HCT116 (cell line): ENCODE data around the gene TMA7B. TPM values are rescaled to one million over a fixed set of nuclear protein-coding genes. Genes with fewer than 3 reads are reported as not detected.

ENCODE experiments used
- ATAC-seq: fragments of 200-7000 bp; cut with Tn5 transposase; 2 replicates; pipeline ENCODE4 v1.9.1; 2020; ENCODE audit warnings: mild to moderate bottlenecking, moderate library complexity
- BruUV-seq: library from RNA; stranded (reverse); fragments of 400-500 nt; replicated peaks from 2 replicates; lab custom pipeline; 2021; lab: Mats Ljungman, UMichigan
- CTCF ChIA-PET: fragments of 300-600 bp; sonication (Branson Sonifier 250); formaldehyde crosslinking; loops from one replicate; lab custom pipeline; 2021; ENCODE audit warnings: antibody characterized with exemption; lab: Charles Lee
- POLR2A ChIA-PET: fragments of 300-600, 350-600 bp; sonication (Branson Sonifier 250); formaldehyde crosslinking; loops from one replicate; lab custom pipeline; 2021; ENCODE audit warnings: antibody characterized with exemption; lab: Charles Lee
- RAD21 ChIA-PET, 2 experiments: fragments of 300-600 bp; sonication (Branson Sonifier 250); formaldehyde crosslinking; loops; one replicate each; lab custom pipeline; 2023; ENCODE audit warnings: low total read pairs in 2 of 2; ENCODE audit not compliant: uncharacterized antibody in 2 of 2, unreplicated experiment in 2 of 2, low non-redundant PET in 1 of 2; lab: Charles Lee
- DNase-seq: peaks from one replicate; pipeline ENCODE4 v3.0.0-alpha.2; 2010; ENCODE audit warnings: low read depth, low spot score
- H2AFZ ChIP-seq: fragments of 200-600 bp; shearing (Covaris generic), sonication (generic); 2 replicates; pipeline ENCODE4 v1.6.1; 2017; ENCODE audit warnings: low read depth, mixed run types, mixed read lengths, antibody characterized with exemption, low read length; ENCODE audit not compliant: poor library complexity, severe bottlenecking
- H3K27ac ChIP-seq: 2 replicates; pipeline ENCODE4 v1.5.1; 2012; ENCODE audit warnings: low read depth, low read length
- H3K27me3 ChIP-seq: fragments of 200-600 bp; sonication (generic); 2 replicates; pipeline ENCODE4 v1.6.1; 2016; ENCODE audit warnings: mixed run types, low read length, mixed read lengths; ENCODE audit not compliant: insufficient read depth
- H3K36me3 ChIP-seq, 2 experiments: fragments of 200-500 bp in 1 of 2; fragments of 200-600 bp in 1 of 2; sonication (Bioruptor generic) in 1 of 2; sonication (generic) in 1 of 2; 2 replicates each; pipeline versions ENCODE4 v1.5.1 to v1.6.1; 2014 to 2016; ENCODE audit warnings: low read length in 2 of 2, inconsistent platforms in 1 of 2, mixed read lengths in 1 of 2, mixed run types in 1 of 2; ENCODE audit not compliant: insufficient read depth in 2 of 2, control insufficient read depth in 1 of 2
- H3K4me1 ChIP-seq, 2 experiments: fragments of 200-600 bp in 1 of 2; sonication (generic) in 1 of 2; 2 replicates each; pipeline versions ENCODE4 v1.5.1 to v1.6.1; 2012 to 2017; ENCODE audit warnings: low read length in 2 of 2, inconsistent platforms in 1 of 2, mild to moderate bottlenecking in 1 of 2, mixed read lengths in 1 of 2, mixed run types in 1 of 2, moderate library complexity in 1 of 2; ENCODE audit not compliant: insufficient read depth in 2 of 2, control insufficient read depth in 1 of 2
- H3K4me2 ChIP-seq: fragments of 200-600 bp; sonication (generic); 2 replicates; pipeline ENCODE4 v1.6.1; 2017; ENCODE audit warnings: mixed run types, low read length, mixed read lengths
- H3K4me3 ChIP-seq, 2 experiments: fragments of 200-600 bp in 1 of 2; sonication (generic) in 1 of 2; replicated peaks in 1 of 2; 2 replicates each; pipeline ENCODE4 v1.5.1; 2011 to 2016; ENCODE audit warnings: low read length in 2 of 2, control low read depth in 1 of 2, low read depth in 1 of 2, mild to moderate bottlenecking in 1 of 2, mixed read lengths in 1 of 2, mixed run types in 1 of 2
- H3K79me2 ChIP-seq: fragments of 200-600 bp; sonication (generic); 2 replicates; pipeline ENCODE4 v1.6.1; 2017; ENCODE audit warnings: mild to moderate bottlenecking, mixed run types, low read length, moderate library complexity, mixed read lengths; ENCODE audit not compliant: insufficient read depth
- H3K9ac ChIP-seq: fragments of 200-600 bp; sonication (generic); 2 replicates; pipeline ENCODE4 v1.6.1; 2016; ENCODE audit warnings: low read length, mixed read lengths
- H3K9me2 ChIP-seq: fragments of 200-600 bp; sonication (generic), shearing (Covaris generic); 2 replicates; pipeline ENCODE4 v1.6.1; 2017; ENCODE audit warnings: mixed run types, mild to moderate bottlenecking, moderate library complexity; ENCODE audit not compliant: insufficient read depth
- H3K9me3 ChIP-seq, 2 experiments: fragments of 200-500 bp in 1 of 2; fragments of 200-600 bp in 1 of 2; sonication (Bioruptor generic) in 1 of 2; sonication (generic) in 1 of 2; 2 replicates each; pipeline ENCODE4 v1.6.1; 2014 to 2017; ENCODE audit warnings: low read length in 2 of 2, mixed read lengths in 2 of 2, inconsistent platforms in 1 of 2, low read depth in 1 of 2, mild to moderate bottlenecking in 1 of 2, mixed run types in 1 of 2, moderate library complexity in 1 of 2; ENCODE audit not compliant: control insufficient read depth in 1 of 2, insufficient read depth in 1 of 2
- H4K20me1 ChIP-seq: fragments of 200-600 bp; sonication (generic), shearing (Covaris generic); 2 replicates; pipeline ENCODE4 v1.6.1; 2017; ENCODE audit warnings: mixed run types, mild to moderate bottlenecking, moderate library complexity; ENCODE audit not compliant: insufficient read depth
- ATF3 ChIP-seq: IDR thresholded peaks from 2 replicates; pipeline ENCODE4 v1.6.1; 2012
- CBX3 ChIP-seq: IDR thresholded peaks from 2 replicates; pipeline ENCODE4 v1.6.1; 2012; ENCODE audit warnings: low read depth
- CEBPB ChIP-seq: IDR thresholded peaks from 2 replicates; pipeline ENCODE4 v1.6.1; 2012; ENCODE audit warnings: low read depth
- CTCF ChIP-seq, 3 experiments: fragments of 200-600 bp in 1 of 3; sonication (generic) in 1 of 3; IDR thresholded peaks in 2 of 3; conservative IDR thresholded peaks in 1 of 3; 2 replicates each; pipeline ENCODE4 v1.5.1; 2012 to 2017; ENCODE audit warnings: low read depth in 2 of 3, low read length in 2 of 3, antibody characterized with exemption in 1 of 3, borderline replicate concordance in 1 of 3, control low read depth in 1 of 3, mild to moderate bottlenecking in 1 of 3, mixed read lengths in 1 of 3, mixed run types in 1 of 3, moderate library complexity in 1 of 3; ENCODE audit not compliant: insufficient read depth in 1 of 3
- EGR1 ChIP-seq: IDR thresholded peaks from 2 replicates; pipeline ENCODE4 v1.6.1; 2012; ENCODE audit warnings: low read depth
- ELF1 ChIP-seq: IDR thresholded peaks from 2 replicates; pipeline ENCODE4 v1.6.1; 2012; ENCODE audit warnings: low read depth, borderline replicate concordance
- EZH2 ChIP-seq: fragments of 200-600 bp; sonication (generic); IDR thresholded peaks from 2 replicates; pipeline ENCODE4 v1.6.1; 2017; ENCODE audit warnings: antibody characterized with exemption, mixed run types
- EZH2phosphoT487 ChIP-seq: fragments of 200-600 bp; IDR thresholded peaks from 2 replicates; pipeline ENCODE4 v1.6.1; 2018; ENCODE audit warnings: antibody characterized with exemption, borderline replicate concordance
- JUND ChIP-seq: IDR thresholded peaks from 2 replicates; pipeline ENCODE4 v1.6.1; 2012
- POLR2A ChIP-seq: IDR thresholded peaks from 2 replicates; pipeline ENCODE4 v1.7.0; 2011; ENCODE audit warnings: borderline replicate concordance; ENCODE audit not compliant: insufficient read depth, insufficient read length; ENCODE audit errors: extremely low read depth
- POLR2AphosphoS5 ChIP-seq: IDR thresholded peaks from 2 replicates; pipeline ENCODE4 v1.6.1; 2011; ENCODE audit warnings: mild to moderate bottlenecking, low read depth, low read length, moderate library complexity
- YY1 ChIP-seq: IDR thresholded peaks from 2 replicates; pipeline ENCODE4 v1.6.1; 2011; ENCODE audit warnings: low read length, low read depth, moderate library complexity, mild to moderate bottlenecking; ENCODE audit not compliant: insufficient replicate concordance; ENCODE audit errors: extremely low read depth
- ZBTB33 ChIP-seq: IDR thresholded peaks from 2 replicates; pipeline ENCODE4 v1.6.1; 2011; ENCODE audit warnings: mild to moderate bottlenecking, low read length, moderate library complexity; ENCODE audit not compliant: insufficient replicate concordance; ENCODE audit errors: extremely low read depth
- ZFX ChIP-seq: fragments of 450-650 bp; IDR thresholded peaks from 2 replicates; pipeline ENCODE4 v1.6.1; 2017
- intact Hi-C: fragments of 100-400 bp; cut with micrococcal nuclease; formaldehyde crosslinking; loops from 2 replicates; pipeline ENCODE4 v1.10.0; 2022
- total RNA-seq: library from RNA; stranded (reverse); gene quantifications from one replicate; pipeline ENCODE4 v1.2.1, GENCODE V29; 2021; ENCODE audit not compliant: unreplicated experiment

The TMA7B gene
- total RNA-seq, 1 experiment from 2014 or later = not detected

GRCh38 chr22:39970742-39971141 lies 10.5 kb downstream of the TMA7B start:
- Histone ChIP-seq H3K4me1 (no peaks in the 10 kb centered on the region), H3K9ac (no peak overlapping the region), H3K36me3 (no peaks in the 10 kb centered on the region), H3K27me3 (peaks cover 39% of the 10 kb centered on the region), H3K27ac (no peak overlapping the region)
- TF ChIP-seq POLR2AphosphoS5 (no peak), CTCF (IDR thresholded peaks at IDR 0.05 in 2 of 3, conservative IDR thresholded peaks at IDR 0.05 in 1 of 3; ENCODE audit: borderline replicate concordance in 1 of 3, insufficient read depth in 1 of 3, low read depth in 2 of 3, low read length in 2 of 3) (no peak), ZBTB33 (no peak), ELF1 (no peak), YY1 (no peak), CEBPB (no peak), CBX3 (no peak), ATF3 (no peak), EGR1 (no peak), JUND (no peak), EZH2phosphoT487 (no peak), POLR2A (no peak), ZFX (no peak), EZH2 (no peak)
- TF ChIP-seq, all 23 proteins: peak for 0
- Histone ChIP-seq H3K9me3 (no peaks in the 10 kb centered on the region), H3K9me2 (no peaks in the 10 kb centered on the region), H3K4me2 (no peak overlapping the region), H3K4me3 (no peak overlapping the region), H3K79me2 (no peaks in the 10 kb centered on the region), H4K20me1 (no peaks in the 10 kb centered on the region), H2AFZ (no peak overlapping the region)
- intact Hi-C loops = no loop called here
- ChIA-PET POLR2A (no interaction called here), RAD21 (no interaction called here), CTCF (interaction anchor here (1.1 kb wide), 1 partner anchor 17 kb away, joined by 3 read pairs; no protein-coding TSS in a partner anchor)
- no peak for ATAC-seq
- no peak for DNase-seq
- BruUV-seq = no TSS peak
